Naive B cell (primary cell): ENCODE data around the gene IRGQ. TPM values are rescaled to one million over a fixed set of nuclear protein-coding genes. Genes with fewer than 3 reads are reported as not detected.
"Not testable (repeated sequence)": the region's sequence is repeated elsewhere in the genome, so short reads cannot be mapped to it uniquely, and the experiment has no call there.

ENCODE experiments used
- ATAC-seq, 2 donors: fragments of 150-1000 bp; cut with Tn5 transposase; 2 replicates each; pipeline ENCODE4 v1.10.0; 2021; ENCODE audit warnings: low read depth in 2 of 2, mild to moderate bottlenecking in 2 of 2, moderate library complexity in 2 of 2
- DNase-seq: peaks from one replicate; pipeline ENCODE4 v3.0.0; 2022
- H3K27ac Mint-ChIP-seq, 6 donors: one replicate each; pipeline ENCODE4 v1.8.0; 2020 to 2022; ENCODE audit warnings: mild to moderate bottlenecking in 6 of 6, mixed read lengths in 6 of 6, moderate library complexity in 5 of 6, inconsistent platforms in 2 of 6
- H3K27me3 Mint-ChIP-seq, 3 donors: one replicate each; pipeline ENCODE4 v1.8.0; 2021 to 2022; ENCODE audit warnings: mixed read lengths in 3 of 3, mild to moderate bottlenecking in 1 of 3
- H3K36me3 Mint-ChIP-seq, 2 donors: one replicate each; pipeline ENCODE4 v1.8.0; 2020 to 2022; ENCODE audit warnings: mixed read lengths in 2 of 2, inconsistent platforms in 1 of 2, mild to moderate bottlenecking in 1 of 2
- H3K4me1 Mint-ChIP-seq, 3 donors: one replicate each; pipeline ENCODE4 v1.8.0; 2020 to 2022; ENCODE audit warnings: mixed read lengths in 3 of 3, inconsistent platforms in 1 of 3, mild to moderate bottlenecking in 1 of 3, moderate library complexity in 1 of 3
- H3K4me3 Mint-ChIP-seq, 8 donors: one replicate each; pipeline ENCODE4 v1.8.0; 2020 to 2022; ENCODE audit warnings: mild to moderate bottlenecking in 8 of 8, mixed read lengths in 8 of 8, moderate library complexity in 8 of 8, inconsistent platforms in 2 of 8
- H3K9me3 Mint-ChIP-seq, 7 donors: one replicate each; pipeline ENCODE4 v1.8.0; 2020 to 2022; ENCODE audit warnings: mixed read lengths in 7 of 7, mild to moderate bottlenecking in 5 of 7, inconsistent platforms in 2 of 7, moderate library complexity in 1 of 7
- polyA plus RNA-seq, 6 donors: library from polyadenylated mRNA; unstranded; fragments of 300-500 nt; fragmentation: Illumina TruSeq; gene quantifications; one replicate each; pipeline ENCODE4 v1.2.3, GENCODE V29; 2021; ENCODE audit warnings: low read depth in 6 of 6

Gene IRGQ
- polyA plus RNA-seq, 6 donors from 2014 or later, result 0.93 to 2.4 (median 1.3) TPM; not detected in 1

DNA sequence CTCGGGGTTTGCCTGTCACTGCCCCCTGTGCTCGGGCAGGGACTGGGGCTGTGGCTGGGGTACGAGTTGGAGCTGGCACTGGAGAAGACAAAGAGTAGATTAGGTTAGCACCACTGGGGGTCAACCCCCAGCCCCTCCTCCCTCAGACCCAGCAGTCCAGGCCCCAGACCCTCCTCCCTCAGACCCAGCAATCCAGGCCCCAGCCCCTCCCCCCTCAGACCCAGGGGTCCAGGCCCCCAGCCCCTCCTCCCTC is 43.8 kb downstream of the IRGQ start:
- Mint-ChIP-seq H3K36me3 (peaks cover 10 to 22% of the 10 kb centered on the region in 2 donors), H3K9me3 (no peaks in the 10 kb centered on the region), H3K27me3 (no peaks in the 10 kb centered on the region), H3K4me3 (no peak overlapping the region), H3K4me1 (peaks cover 9 to 24% (median 16%) of the 10 kb centered on the region in 3 donors), H3K27ac (peak overlapping the region in 2 of 6 donors; percentile 67 to 78)
- no peak for DNase-seq
- ATAC-seq, result no peak

DNA sequence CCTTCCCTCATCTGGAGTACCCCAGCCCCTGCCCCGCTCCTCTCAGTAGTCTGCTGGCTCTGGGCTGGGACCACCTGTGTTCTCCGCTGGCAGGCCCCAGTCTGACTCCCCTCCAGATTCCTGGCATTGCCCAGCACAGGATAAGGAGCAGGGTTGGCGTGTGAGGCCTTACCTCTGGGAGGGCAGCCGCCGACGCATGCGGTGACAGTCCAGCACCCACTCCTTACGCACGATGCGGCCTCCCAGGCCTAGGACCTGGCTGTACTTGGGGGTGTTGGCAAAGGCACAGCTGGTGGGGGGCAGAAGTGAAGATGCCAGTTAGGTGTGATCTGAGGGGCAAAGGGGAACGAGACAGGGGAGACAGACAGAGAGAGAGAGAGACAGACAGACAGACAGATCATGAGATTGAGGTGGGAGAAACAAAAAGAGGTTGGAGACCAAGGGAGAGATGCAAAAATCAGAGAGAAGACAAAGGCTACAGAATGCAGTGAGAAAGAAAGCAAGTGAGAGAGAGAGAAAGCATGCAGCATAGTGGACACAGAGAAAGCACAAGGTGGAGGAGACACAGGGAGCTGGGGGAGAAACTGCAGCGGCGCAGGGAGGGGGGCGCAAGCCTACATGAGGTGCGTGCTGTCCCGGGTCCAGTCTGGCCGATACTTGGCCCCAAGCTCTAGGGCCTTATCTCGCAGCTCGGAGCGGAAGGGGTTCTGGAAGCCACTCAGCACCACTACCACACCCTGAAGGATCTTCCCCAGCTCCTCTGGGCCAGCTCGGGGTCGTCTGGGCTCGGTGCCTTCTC is 44.3 kb downstream of the IRGQ start:
- no peak for ATAC-seq
- peak overlapping the region in 4 of 6 donors; percentile 59 to 78 (median 72) for H3K27ac Mint-ChIP-seq
- H3K4me3 Mint-ChIP-seq, result no peak overlapping the region
- peaks cover 10 to 22% of the 10 kb centered on the region in 2 donors for H3K36me3 Mint-ChIP-seq
- peaks cover 9 to 24% (median 16%) of the 10 kb centered on the region in 3 donors for H3K4me1 Mint-ChIP-seq
- H3K27me3 Mint-ChIP-seq, result no peaks in the 10 kb centered on the region
- no peak for DNase-seq
- no peaks in the 10 kb centered on the region for H3K9me3 Mint-ChIP-seq

DNA sequence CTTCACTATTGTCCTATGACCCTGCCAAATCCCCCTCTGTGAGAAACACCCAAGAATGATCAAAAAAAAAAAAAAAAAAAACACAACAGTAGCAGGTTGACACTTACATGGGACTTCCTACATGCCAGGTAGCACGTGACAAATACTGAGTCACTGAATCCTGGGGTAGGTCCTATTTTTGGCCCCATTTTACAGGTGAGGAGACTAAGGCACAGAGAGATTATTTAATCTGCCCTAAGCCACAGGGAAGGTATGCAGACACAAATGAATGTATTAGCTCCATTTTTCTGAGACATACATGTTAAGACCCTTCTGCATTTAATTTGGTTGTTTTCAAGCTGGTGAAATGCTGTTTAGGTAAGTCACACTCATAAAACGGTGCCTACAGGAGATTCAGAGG is 47.2 kb downstream of the IRGQ start:
- peaks cover 5 to 31% of the 10 kb centered on the region in 2 donors for H3K36me3 Mint-ChIP-seq
- H3K9me3 Mint-ChIP-seq, result no peaks in the 10 kb centered on the region
- DNase-seq, result no peak
- no peak overlapping the region for H3K4me3 Mint-ChIP-seq
- peaks cover 0 to 8% (median 6%) of the 10 kb centered on the region in 3 donors for H3K4me1 Mint-ChIP-seq
- ATAC-seq, result no peak
- no peak overlapping the region for H3K27ac Mint-ChIP-seq
- H3K27me3 Mint-ChIP-seq, result no peaks in the 10 kb centered on the region

DNA sequence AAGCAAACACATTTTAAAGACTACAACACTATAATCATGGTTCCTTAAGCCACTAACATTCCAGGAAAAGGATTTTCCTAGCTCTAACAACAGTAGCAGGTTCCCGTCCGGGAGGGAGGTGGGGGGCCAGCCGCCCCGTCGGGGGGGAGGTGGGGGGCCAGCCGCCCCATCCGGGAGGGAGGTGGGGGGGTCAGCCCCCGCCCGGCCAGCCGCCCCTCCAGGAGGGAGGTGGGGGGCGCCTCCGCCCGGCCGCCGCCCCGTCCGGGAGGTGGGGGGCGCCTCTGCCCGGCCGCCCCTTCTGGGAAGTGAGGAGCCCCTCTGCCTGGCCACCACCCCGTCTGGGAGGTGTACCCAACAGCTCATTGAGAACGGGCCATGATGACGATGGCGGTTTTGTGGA is 48.0 kb downstream of the IRGQ start:
- H3K27me3 Mint-ChIP-seq, H3K9me3 Mint-ChIP-seq, ATAC-seq, H3K27ac Mint-ChIP-seq, H3K4me3 Mint-ChIP-seq, DNase-seq, H3K4me1 Mint-ChIP-seq: not testable (repeated sequence)
- H3K36me3 Mint-ChIP-seq, result peaks cover 5 to 31% of the 10 kb centered on the region in 2 donors

DNA sequence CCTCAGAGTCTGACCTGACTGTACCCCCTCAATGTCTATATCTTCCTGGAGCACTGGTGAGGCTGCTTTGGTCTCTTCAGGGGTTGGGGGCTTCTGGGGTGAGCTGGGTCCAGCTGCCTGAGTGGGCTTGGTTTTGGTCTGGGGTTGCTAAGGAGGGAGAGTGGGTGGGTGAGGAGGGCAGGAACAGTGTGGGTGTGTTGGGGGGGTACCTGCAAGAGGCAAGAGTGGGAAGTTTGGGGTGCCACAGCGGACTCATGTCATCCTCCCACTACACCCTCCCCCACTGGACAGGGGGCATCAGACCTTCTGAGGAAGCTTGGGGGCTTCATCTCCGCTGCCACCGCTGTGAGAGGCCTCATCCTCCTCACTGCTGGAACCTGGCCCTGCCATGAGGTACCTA is 49.4 kb downstream of the IRGQ start:
- no peak for ATAC-seq
- Mint-ChIP-seq H3K36me3 (peaks cover 4 to 26% of the 10 kb centered on the region in 2 donors), H3K27me3 (no peaks in the 10 kb centered on the region)

DNA sequence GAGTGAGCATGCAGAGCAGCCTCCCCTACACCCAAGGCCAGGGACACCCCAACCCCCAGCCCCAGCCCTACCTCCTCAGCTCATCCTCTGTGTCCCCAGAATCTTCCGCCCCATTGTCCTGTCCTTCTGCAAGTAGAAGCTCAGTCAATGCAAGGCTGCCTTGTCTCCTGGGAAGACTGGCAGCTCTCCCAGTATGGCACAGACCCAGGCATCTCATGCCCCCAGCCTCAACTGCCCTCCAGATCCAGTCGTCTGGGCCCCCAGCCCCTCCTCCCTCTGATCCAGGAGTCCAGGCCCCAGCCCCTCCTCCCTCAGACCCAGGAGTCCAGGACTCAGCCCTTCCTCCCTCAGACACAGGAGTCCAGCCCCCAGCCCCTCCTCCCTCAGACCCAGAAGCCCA is 50.0 kb downstream of the IRGQ start:
- Mint-ChIP-seq H3K36me3 (peaks cover 5 to 21% of the 10 kb centered on the region in 2 donors), H3K27me3 (no peaks in the 10 kb centered on the region), H3K27ac (peak overlapping the region in 2 of 6 donors; percentile 60 to 97), H3K4me3 (no peak overlapping the region), H3K9me3 (no peaks in the 10 kb centered on the region), H3K4me1 (no peaks in the 10 kb centered on the region)
- DNase-seq (no peak), ATAC-seq (no peak)

More for the DNA sequence above, 49.4 kb downstream of the IRGQ start:
- H3K9me3 Mint-ChIP-seq, result no peaks in the 10 kb centered on the region
- DNase-seq, result no peak
- peak overlapping the region in 1 of 6 donors; percentile 88 for H3K27ac Mint-ChIP-seq
- H3K4me3 Mint-ChIP-seq, result no peak overlapping the region
- H3K4me1 Mint-ChIP-seq, result peaks cover 0 to 4% (median 3%) of the 10 kb centered on the region in 3 donors

DNA sequence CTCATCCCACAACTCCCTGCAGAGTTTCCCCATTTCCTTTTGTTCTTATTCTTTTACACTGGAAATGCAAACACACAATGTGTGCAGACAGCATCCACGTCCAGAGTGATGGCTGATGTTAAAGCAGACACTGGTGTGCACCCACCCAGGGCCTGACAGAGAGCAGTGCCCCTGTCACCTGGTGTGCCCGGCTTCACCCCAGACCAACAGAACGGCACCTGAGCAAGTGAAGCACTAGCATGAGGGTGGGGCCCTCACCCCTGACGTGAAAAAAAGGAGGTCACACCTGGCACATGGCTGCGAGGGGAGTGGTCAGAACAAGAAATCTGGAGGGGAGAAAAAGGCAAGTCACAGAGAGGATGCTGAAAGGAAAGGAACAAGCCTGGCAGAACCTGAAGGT is 50.7 kb downstream of the IRGQ start:
- ATAC-seq, result no peak
- Mint-ChIP-seq H3K27me3 (no peaks in the 10 kb centered on the region), H3K36me3 (peaks cover 9 to 20% of the 10 kb centered on the region in 2 donors)

DNA sequence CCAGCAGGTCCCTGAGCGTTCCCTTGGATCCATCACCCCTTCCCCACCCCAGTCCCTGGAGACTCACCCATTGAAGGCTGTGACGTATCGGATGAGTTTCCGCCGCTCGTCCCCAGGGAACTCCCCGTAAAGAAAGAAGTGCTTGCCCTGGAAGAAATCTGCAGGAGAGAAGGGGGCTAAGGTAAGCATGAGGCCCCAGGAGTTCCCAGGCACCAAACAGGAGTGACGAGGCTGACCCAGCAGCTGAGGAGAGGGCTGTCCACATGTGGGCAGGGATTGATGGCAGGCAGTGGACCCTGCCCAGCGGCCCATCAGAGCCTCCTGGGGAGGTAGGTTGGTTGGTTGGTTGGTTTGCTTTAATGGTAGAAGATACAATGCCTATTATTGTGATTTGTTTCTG is 51.9 kb downstream of the IRGQ start:
- ATAC-seq, result no peak
- peaks cover 0 to 4% (median 3%) of the 10 kb centered on the region in 7 donors for H3K9me3 Mint-ChIP-seq
- DNase-seq, result no peak
- no peak overlapping the region for H3K27ac Mint-ChIP-seq
- no peaks in the 10 kb centered on the region for H3K27me3 Mint-ChIP-seq
- H3K4me1 Mint-ChIP-seq, result peaks cover 0 to 2% (median 0%) of the 10 kb centered on the region in 3 donors
- H3K4me3 Mint-ChIP-seq, result no peak overlapping the region
- H3K36me3 Mint-ChIP-seq, result peaks cover 17 to 25% of the 10 kb centered on the region in 2 donors

More for the DNA sequence above, 50.7 kb downstream of the IRGQ start:
- Mint-ChIP-seq H3K9me3 (no peaks in the 10 kb centered on the region), H3K4me1 (no peaks in the 10 kb centered on the region), H3K27ac (peak overlapping the region in 3 of 6 donors; percentile 60 to 97 (median 82)), H3K4me3 (no peak overlapping the region)
- no peak for DNase-seq

DNA sequence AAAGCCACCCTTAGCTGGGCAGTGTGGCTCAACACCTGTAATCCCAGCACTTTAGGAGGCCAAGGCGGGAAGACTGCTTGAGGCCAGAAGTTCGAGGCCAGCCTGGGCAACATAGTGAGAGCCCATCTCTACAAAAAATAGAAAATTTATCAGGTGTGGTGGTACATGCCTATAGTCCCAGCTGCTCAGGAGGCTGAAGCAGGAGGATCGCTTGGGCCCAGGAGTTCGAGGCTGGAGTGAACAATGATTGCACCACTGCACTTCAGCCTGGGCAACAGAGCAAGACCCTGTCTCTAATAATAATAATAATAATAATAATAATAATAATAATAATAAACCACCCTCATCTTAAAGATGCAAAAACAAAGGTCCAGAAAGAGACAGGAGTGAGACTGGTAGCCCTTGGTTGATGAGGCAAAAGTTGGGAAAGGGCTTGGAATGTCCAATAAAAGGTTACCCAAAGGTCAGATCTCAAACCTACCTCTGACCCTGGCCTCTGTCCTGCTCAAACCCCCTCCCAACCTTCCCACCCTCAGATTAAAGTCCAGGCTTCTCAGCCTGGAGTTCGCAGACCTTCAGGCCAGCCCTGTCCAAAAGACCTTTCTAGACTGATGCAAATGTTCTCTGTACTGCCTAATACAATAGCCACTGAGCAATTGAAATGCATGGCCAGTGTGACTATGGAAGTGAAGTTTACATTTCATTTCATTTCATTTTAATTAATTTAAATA is 53.8 kb downstream of the IRGQ start:
- H3K9me3 Mint-ChIP-seq, result peaks cover 0 to 10% (median 5%) of the 10 kb centered on the region in 7 donors

DNA sequence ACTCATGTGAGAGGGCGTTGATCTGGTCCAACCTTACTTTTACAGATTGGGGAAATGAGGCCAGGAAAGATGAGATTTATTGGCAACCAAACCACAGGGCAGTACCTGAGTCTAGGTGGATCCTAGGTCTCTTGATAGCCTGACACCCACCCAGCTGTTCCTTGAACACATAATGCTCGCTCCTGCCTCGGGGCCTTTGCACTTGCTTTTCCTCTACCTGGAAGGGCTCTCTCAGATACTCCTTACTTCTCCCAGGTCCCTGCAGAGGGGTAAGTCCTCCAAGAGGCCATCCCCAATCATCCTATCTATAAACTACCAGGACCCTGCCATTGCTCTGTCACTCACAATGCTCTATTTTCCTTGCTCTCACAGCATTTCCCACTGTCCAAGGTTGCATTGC is 55.6 kb downstream of the IRGQ start:
- peaks cover 26 to 32% of the 10 kb centered on the region in 2 donors for H3K36me3 Mint-ChIP-seq
- H3K4me1 Mint-ChIP-seq, result peaks cover 2 to 3% (median 3%) of the 10 kb centered on the region in 3 donors
- DNase-seq, result no peak
- ATAC-seq, result no peak
- H3K27me3 Mint-ChIP-seq, result no peaks in the 10 kb centered on the region
- no peak overlapping the region for H3K4me3 Mint-ChIP-seq
- H3K9me3 Mint-ChIP-seq, result peaks cover 0 to 10% (median 5%) of the 10 kb centered on the region in 7 donors
- H3K27ac Mint-ChIP-seq, result peak overlapping the region in 1 of 6 donors; percentile 85

More for the DNA sequence above, 53.8 kb downstream of the IRGQ start:
- Mint-ChIP-seq H3K4me1 (peaks cover 0 to 2% (median 0%) of the 10 kb centered on the region in 3 donors), H3K27ac (no peak overlapping the region), H3K27me3 (no peaks in the 10 kb centered on the region), H3K4me3 (no peak overlapping the region), H3K36me3 (peaks cover 26 to 34% of the 10 kb centered on the region in 2 donors)
- ATAC-seq (no peak), DNase-seq (no peak)

DNA sequence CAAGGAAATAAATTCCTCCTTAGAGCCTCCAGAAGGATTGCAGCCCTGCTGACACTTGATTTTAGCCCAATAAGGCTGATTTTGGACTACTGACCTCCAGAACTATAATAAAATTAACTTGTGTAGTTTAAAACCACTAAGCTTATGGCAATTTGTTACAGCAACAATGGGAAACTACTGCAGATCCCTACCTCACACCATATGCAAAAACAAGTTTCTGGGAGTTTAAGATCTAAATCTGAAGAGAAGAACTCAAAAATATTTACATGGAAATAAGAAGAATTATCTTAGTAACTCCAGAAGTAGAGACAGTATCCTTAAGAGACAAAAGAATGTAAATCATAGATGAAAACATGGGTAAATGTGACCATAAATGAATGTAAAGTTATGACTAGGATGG is 57.0 kb downstream of the IRGQ start:
- DNase-seq (no peak), ATAC-seq (no peak)
- no peak overlapping the region for H3K27ac Mint-ChIP-seq
- H3K36me3 Mint-ChIP-seq, result peaks cover 26% of the 10 kb centered on the region in 2 donors
- H3K4me3 Mint-ChIP-seq, result no peak overlapping the region
- H3K27me3 Mint-ChIP-seq, result no peaks in the 10 kb centered on the region
- peaks cover 4 to 11% (median 4%) of the 10 kb centered on the region in 3 donors for H3K4me1 Mint-ChIP-seq
- H3K9me3 Mint-ChIP-seq, result peaks cover 0 to 10% (median 5%) of the 10 kb centered on the region in 7 donors

DNA sequence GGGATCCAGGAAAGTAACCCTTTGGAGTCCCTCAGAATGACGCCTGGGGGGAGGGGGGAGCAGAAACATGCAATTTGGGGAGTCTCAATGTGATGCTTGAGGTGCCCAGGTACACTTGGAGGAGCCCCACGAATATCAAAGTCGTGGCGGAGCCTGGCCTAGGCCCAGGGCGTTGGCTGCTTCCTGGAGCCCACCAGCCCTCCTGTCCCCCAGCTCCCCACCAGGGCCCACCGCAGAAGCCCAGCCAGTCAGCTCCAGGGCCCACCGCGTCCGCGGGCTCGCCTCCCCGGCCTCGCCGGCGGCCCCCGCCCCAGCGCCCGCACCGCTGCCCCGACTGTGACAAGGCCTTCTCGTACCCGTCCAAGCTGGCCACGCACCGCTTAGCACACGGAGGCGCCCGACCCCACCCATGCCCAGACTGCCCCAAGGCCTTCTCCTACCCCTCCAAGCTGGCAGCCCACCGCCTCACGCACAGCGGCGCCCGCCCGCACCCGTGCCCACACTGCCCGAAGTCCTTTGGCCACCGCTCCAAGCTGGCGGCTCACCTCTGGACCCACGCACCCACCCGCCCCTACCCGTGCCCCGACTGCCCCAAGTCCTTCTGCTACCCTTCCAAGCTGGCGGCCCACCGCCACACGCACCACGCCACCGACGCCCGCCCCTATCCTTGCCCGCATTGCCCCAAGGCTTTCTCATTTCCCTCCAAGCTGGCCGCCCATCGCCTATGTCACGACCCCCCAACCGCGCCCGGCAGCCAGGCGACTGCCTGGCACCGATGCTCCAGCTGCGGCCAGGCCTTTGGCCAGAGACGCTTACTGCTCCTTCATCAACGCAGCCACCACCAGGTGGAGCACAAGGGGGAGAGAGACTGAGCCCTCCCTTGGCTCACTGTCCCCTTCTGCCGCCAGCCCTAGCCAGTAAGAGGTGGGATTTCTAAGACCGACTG is 60.8 kb downstream of the IRGQ start:
- H3K27ac Mint-ChIP-seq, result peak overlapping the region; percentile 33 to 98 (median 86)
- DNase-seq, result peak; percentile 25
- H3K4me1 Mint-ChIP-seq, result peaks cover 17 to 23% (median 21%) of the 10 kb centered on the region in 3 donors
- H3K27me3 Mint-ChIP-seq, result no peaks in the 10 kb centered on the region
- peak overlapping the region in 5 of 8 donors; percentile 41 to 91 (median 60) for H3K4me3 Mint-ChIP-seq
- ATAC-seq, result no peak
- peaks cover 0 to 10% (median 5%) of the 10 kb centered on the region in 7 donors for H3K9me3 Mint-ChIP-seq
- H3K36me3 Mint-ChIP-seq, result peaks cover 15 to 18% of the 10 kb centered on the region in 2 donors
